GM12865 (cell line): ENCODE results near the gene ATP5ME.

Experiments
- DNase-seq: peaks from one replicate; pipeline ENCODE4 v3.0.0; 2010; ENCODE audit warnings: low read depth
- H3K4me3 ChIP-seq: 2 replicates; pipeline ENCODE4 v1.5.1; 2011; ENCODE audit warnings: mild to moderate bottlenecking, low read depth, low read length, control low read depth
- CTCF ChIP-seq: IDR thresholded peaks from 2 replicates; pipeline ENCODE4 v1.5.1; 2011; ENCODE audit warnings: low read length, control low read depth, low read depth, inconsistent platforms; ENCODE audit not compliant: insufficient read depth; ENCODE audit errors: missing control alignments

Gene ATP5ME

DNA sequence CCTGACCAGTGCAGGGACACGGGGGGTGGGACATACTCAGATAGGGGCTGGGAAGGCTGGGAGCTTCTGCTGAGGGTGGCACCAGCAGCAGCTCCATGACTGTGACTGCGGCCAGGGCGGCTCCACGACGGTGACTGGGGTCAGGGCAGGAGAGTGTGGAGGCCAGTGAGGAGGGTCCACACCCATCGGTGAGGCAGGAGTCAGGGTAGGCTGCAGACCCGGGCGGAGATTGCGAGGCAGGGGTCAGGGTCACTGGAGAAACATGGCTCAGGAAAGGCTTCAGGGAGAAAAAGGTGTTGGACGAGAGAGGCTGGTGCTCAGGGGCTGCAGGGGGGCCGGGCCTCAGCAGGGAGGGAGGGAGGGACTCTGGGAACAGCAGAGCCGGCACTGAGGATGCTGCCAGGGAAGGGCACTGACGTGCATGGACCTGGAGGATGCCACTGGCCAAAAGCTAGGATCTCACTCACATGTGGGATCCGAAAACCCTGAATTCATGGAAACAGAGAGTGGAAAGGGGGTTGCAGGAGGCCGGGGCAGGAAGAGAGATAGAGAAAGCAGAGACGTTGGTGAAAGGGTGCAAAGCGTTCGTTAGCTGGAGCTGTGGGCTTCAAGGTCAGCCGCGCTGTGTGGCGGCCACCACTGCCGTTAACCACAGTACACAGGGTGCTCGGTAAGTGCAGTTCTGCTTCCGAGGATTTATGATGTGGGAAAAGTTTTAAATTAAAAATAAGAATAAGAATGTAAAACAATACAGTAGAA lies 22.0 kb downstream of the ATP5ME start:
- DNase-seq = no peak

DNA sequence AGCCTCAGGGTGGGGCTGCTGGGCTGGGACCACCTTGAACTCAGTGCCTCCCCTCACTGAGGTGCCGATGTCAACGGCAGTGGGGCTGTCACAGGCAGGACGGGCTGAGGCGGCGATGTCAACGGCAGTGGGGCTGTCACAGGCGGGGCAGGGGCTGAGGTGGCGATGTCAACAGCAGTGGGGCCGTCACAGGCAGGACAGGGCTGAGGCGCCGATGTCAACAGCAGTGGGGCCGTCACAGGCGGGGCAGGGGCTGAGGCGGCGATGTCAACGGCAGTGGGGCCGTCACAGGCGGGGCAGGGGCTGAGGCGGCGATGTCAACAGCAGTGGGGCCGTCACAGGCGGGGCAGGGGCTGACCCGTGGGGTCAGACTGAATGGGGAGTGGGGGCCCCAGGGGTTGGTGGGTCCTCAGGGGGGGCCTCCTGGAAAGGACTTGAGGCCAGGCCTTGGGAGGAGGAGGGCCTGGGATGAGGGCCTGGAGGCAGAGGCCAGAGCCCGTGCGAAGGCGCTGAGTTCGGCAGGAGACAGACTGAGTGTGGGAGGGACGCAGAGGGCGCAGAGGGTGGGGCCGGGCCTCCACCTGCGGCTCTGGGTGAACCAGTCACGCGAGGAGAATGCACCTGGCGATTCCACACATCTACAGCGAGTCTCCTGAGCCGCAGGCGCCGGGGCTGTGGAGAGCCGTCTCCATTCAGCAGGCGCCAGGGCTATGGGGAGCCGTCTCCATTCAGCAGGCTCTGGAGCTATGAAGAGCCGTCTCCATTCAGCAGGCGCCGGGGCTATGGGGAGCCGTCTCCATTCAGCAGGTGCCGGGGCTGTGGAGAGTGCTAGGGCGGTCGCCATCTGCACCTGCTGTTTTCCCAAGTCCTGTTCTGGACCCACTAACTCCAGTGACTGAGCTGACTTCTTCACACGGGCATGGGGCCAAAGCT lies 22.9 kb downstream of the ATP5ME start:
- DNase-seq = no peak
- H3K4me3 ChIP-seq = no peak overlapping the region
- no peak for TF ChIP-seq CTCF

More for the DNA sequence above, 22.0 kb downstream of the ATP5ME start:
- TF ChIP-seq CTCF = no peak
- no peak overlapping the region for H3K4me3 ChIP-seq

GRCh38 chr4:650461-650860 lies 23.6 kb downstream of the ATP5ME start:
- no peak for TF ChIP-seq CTCF
- DNase-seq = no peak
- H3K4me3 ChIP-seq = no peak overlapping the region

DNA sequence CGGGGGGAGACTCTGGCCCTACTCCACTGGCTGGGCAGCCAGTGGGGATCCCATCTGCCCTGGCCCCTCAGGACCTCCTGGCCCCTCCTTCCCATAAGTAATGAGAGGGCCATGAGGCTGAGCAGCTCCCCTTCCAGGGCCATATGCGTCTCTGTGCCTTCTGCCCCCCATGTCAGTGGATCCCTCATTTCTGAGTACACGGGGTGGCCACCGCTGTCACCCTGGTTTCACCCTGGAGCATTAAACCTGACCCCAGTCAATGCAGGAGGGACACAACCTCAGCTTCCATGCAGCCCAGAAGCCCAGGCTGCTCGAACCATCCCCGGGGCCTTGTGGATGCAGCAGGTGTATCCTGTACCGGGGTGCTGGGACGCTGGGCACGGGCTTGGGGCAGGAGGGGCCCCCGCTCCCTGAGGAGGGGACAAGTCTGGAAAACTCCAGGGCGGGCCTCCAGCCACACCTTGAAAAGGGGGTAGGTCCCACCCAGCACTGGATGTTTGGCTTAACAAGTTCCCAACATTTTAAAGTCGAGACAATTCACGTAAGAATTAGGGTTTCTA lies 24.2 kb downstream of the ATP5ME start:
- H3K4me3 ChIP-seq = no peak overlapping the region
- DNase-seq = no peak
- no peak for TF ChIP-seq CTCF

- DNase-seq = no peak
- TF ChIP-seq CTCF = no peak
- no peak overlapping the region for H3K4me3 ChIP-seq
Measured at GRCh38 chr4:649293-649625, 24.8 kb downstream of the ATP5ME start.

GRCh38 chr4:648579-649292 lies 25.3 kb downstream of the ATP5ME start:
- TF ChIP-seq CTCF = no peak
- H3K4me3 ChIP-seq = no peak overlapping the region
- no peak for DNase-seq
